NCI-H2196 (cell line): Measurements from ENCODE around the gene S100A9.

ENCODE experiments used
- DNase-seq: peaks from one replicate; lab custom pipeline; 2025; ENCODE audit not compliant: unreplicated experiment; lab: John Stamatoyannopoulos, UW

The S100A9 gene

GRCh38 chr1:153360592-153361479, 3.2 kb downstream of the S100A9 start:
- DNase-seq = no peak

GRCh38 chr1:153361480-153362109, 3.9 kb downstream of the S100A9 start:
- no peak for DNase-seq

GRCh38 chr1:153362187-153362775, 4.6 kb downstream of the S100A9 start:
- no peak for DNase-seq

- no peak for DNase-seq
These were observed 6.0 kb downstream of the S100A9 start for GRCh38 chr1:153363641-153364040.

- DNase-seq = no peak
These were observed 6.5 kb downstream of the S100A9 start for GRCh38 chr1:153364156-153364555.

GRCh38 chr1:153364766-153365666, 7.4 kb downstream of the S100A9 start:
- peak; percentile 32 for DNase-seq

GRCh38 chr1:153365696-153366095, 8.0 kb downstream of the S100A9 start:
- no peak for DNase-seq

GRCh38 chr1:153366261-153366660, 8.6 kb downstream of the S100A9 start:
- no peak for DNase-seq

GRCh38 chr1:153367090-153367489, 9.4 kb downstream of the S100A9 start:
- no peak for DNase-seq

GRCh38 chr1:153368495-153368894, 10.8 kb downstream of the S100A9 start:
- no peak for DNase-seq

GRCh38 chr1:153370146-153370545, 12.5 kb downstream of the S100A9 start:
- DNase-seq = no peak

- no peak for DNase-seq
These were observed 13.6 kb downstream of the S100A9 start for GRCh38 chr1:153371231-153371630.

- no peak for DNase-seq
These were observed 14.9 kb downstream of the S100A9 start for GRCh38 chr1:153372571-153372970.

GRCh38 chr1:153374071-153374470, 16.4 kb downstream of the S100A9 start:
- DNase-seq = no peak

- no peak for DNase-seq
These were observed 17.9 kb downstream of the S100A9 start, which contains the start of gene S100A12 for GRCh38 chr1:153375511-153375910. TSS of gene S100A12 (minus strand) at chr1:153375621. CDS start at chr1:153374592, 1,029 bp downstream.

- DNase-seq = no peak
These were observed 21.9 kb downstream of the S100A9 start for GRCh38 chr1:153379591-153379990.

GRCh38 chr1:153380711-153381110, 23.1 kb downstream of the S100A9 start:
- no peak for DNase-seq

- no peak for DNase-seq
These were observed 27.4 kb downstream of the S100A9 start for GRCh38 chr1:153384958-153385580.

- no peak for DNase-seq
These were observed 28.8 kb downstream of the S100A9 start for GRCh38 chr1:153386500-153386901.

GRCh38 chr1:153387001-153387400, 29.3 kb downstream of the S100A9 start:
- DNase-seq = no peak
